K562 (cell line): Measurements from ENCODE around the gene SPATA20. TPM values are rescaled to one million over a fixed set of nuclear protein-coding genes. Genes with fewer than 3 reads are reported as not detected.

Experiments
- ATAC-seq: fragments of 200-7000 bp; cut with Tn5 transposase; 3 replicates; pipeline ENCODE4 v1.9.1; 2020; ENCODE audit warnings: moderate library complexity
- BruUV-seq: library from RNA; stranded (reverse); fragments of 400-500 nt; replicated peaks from 2 replicates; lab custom pipeline; 2021; lab: Mats Ljungman, UMichigan
- CTCF ChIA-PET: fragments of 300-600 bp; formaldehyde crosslinking; extraction: SDS; loops from one replicate; lab custom pipeline; 2021; ENCODE audit warnings: low intra/inter-chr PET ratio; lab: Yijun Ruan, JAX
- POLR2A ChIA-PET: fragments of 300-600, 350-650 bp; sonication (Branson Sonifier 250); formaldehyde crosslinking; extraction: SDS; loops from one replicate; lab custom pipeline; 2021; ENCODE audit warnings: antibody characterized with exemption, inconsistent platforms; lab: Yijun Ruan, JAX
- DNase-seq, 4 experiments: peaks; one replicate each; pipeline versions ENCODE4 v3.0.0 to v3.0.0-alpha.2; 2011 to 2018; ENCODE audit warnings: low spot score in 3 of 4, mixed read lengths in 3 of 4; ENCODE audit errors: extremely low read depth in 1 of 4
- FAIRE-seq: peaks from 2 replicates; lab custom pipeline; 2011; peaks lifted over from hg19 to GRCh38; lab: Jason Lieb, UNC
- H2AFZ ChIP-seq: 2 replicates; pipeline ENCODE4 v1.6.0; 2011; ENCODE audit warnings: low read depth, low read length, control low read depth, inconsistent platforms
- H3K27ac ChIP-seq: fragments of 200-600 bp; 3 replicates; pipeline ENCODE4 v1.8.0; 2011; ENCODE audit warnings: low read depth, mild to moderate bottlenecking, control low read depth, inconsistent platforms, low read length, moderate library complexity, mixed read lengths; ENCODE audit errors: extremely low read depth
- H3K27me3 ChIP-seq, 2 experiments: fragments of 300-600 bp in 1 of 2; 2 replicates in 1 of 2; 3 replicates in 1 of 2; pipeline versions ENCODE4 v1.6.0 to v1.8.0; 2011; ENCODE audit warnings: inconsistent platforms in 2 of 2, low read length in 2 of 2, mild to moderate bottlenecking in 1 of 2, mixed read lengths in 1 of 2, moderate library complexity in 1 of 2; ENCODE audit not compliant: control insufficient read depth in 2 of 2, insufficient read depth in 2 of 2
- H3K36me3 ChIP-seq: fragments of 300-600 bp; 3 replicates; pipeline ENCODE4 v1.8.0; 2011; ENCODE audit warnings: mild to moderate bottlenecking, low read length, inconsistent platforms; ENCODE audit not compliant: control insufficient read depth, insufficient read depth
- H3K4me1 ChIP-seq, 2 experiments: fragments of 200-600 bp in 1 of 2; replicated peaks in 1 of 2; 2 replicates in 1 of 2; 3 replicates in 1 of 2; pipeline versions ENCODE4 v1.5.1 to v1.8.0; 2011; ENCODE audit warnings: inconsistent platforms in 2 of 2, low read length in 2 of 2, mild to moderate bottlenecking in 1 of 2, mixed read lengths in 1 of 2, moderate library complexity in 1 of 2; ENCODE audit not compliant: control insufficient read depth in 2 of 2, insufficient read depth in 2 of 2
- H3K4me2 ChIP-seq: 2 replicates; pipeline ENCODE4 v1.6.1; 2011; ENCODE audit warnings: low read length, control low read depth, inconsistent platforms, mixed read lengths; ENCODE audit not compliant: insufficient read depth
- H3K4me3 ChIP-seq: fragments of 200-600 bp; sonication (generic), shearing (Covaris generic); 2 replicates; pipeline ENCODE4 v1.5.1; 2016; ENCODE audit warnings: control low read depth, inconsistent platforms
- H3K79me2 ChIP-seq: fragments of 200-600 bp; 3 replicates; pipeline ENCODE4 v1.8.0; 2011; ENCODE audit warnings: low read length, inconsistent platforms; ENCODE audit not compliant: control insufficient read depth, insufficient read depth
- H3K9ac ChIP-seq, 2 experiments: 2 replicates each; pipeline versions ENCODE4 v1.6.0 to v1.6.1; 2011; ENCODE audit warnings: low read depth in 2 of 2, low read length in 2 of 2, control low read depth in 1 of 2, inconsistent platforms in 1 of 2, mild to moderate bottlenecking in 1 of 2, mixed read lengths in 1 of 2; ENCODE audit not compliant: insufficient read depth in 1 of 2
- H3K9me1 ChIP-seq: one replicate; pipeline ENCODE4 v1.6.0; 2011; ENCODE audit warnings: inconsistent platforms, mild to moderate bottlenecking, low read length, moderate library complexity; ENCODE audit not compliant: control insufficient read depth, insufficient read depth
- H3K9me3 ChIP-seq: replicated peaks from 2 replicates; pipeline ENCODE4 v1.5.1; 2011; ENCODE audit warnings: low read depth, low read length, inconsistent platforms; ENCODE audit not compliant: control insufficient read depth, insufficient read depth
- H4K20me1 ChIP-seq: replicated peaks from 2 replicates; pipeline ENCODE4 v1.6.1; 2011; ENCODE audit warnings: low read length, inconsistent platforms, mixed read lengths; ENCODE audit not compliant: control insufficient read depth, insufficient read depth
- CAMTA2 ChIP-seq: fragments of 250-450 bp; sonication (Bioruptor Pico); conservative IDR thresholded peaks from 2 replicates; pipeline ENCODE4 v1.5.1; 2022
- CHD1 ChIP-seq: fragments of 200-600 bp; sonication (generic); IDR thresholded peaks from one replicate; pipeline ENCODE4 v1.6.1; 2012; ENCODE audit warnings: mild to moderate bottlenecking, moderate library complexity, low read length, inconsistent platforms
- HLTF ChIP-seq: fragments of 450-650 bp; IDR thresholded peaks from 2 replicates; pipeline ENCODE4 v1.6.1; 2016
- HMG20B ChIP-seq: fragments of 250-450 bp; sonication (Bioruptor Pico); IDR thresholded peaks from 2 replicates; pipeline ENCODE4 v1.5.0; 2021; ENCODE audit warnings: mild to moderate bottlenecking
- HMGXB4 ChIP-seq: sonication (generic); formaldehyde crosslinking; IDR thresholded peaks from 2 replicates; pipeline ENCODE4 v1.8.1; 2023; ENCODE audit warnings: mild to moderate bottlenecking, missing genetic modification reagents
- HNRNPK ChIP-seq: fragments of 200-400 bp; formaldehyde crosslinking; IDR thresholded peaks from one replicate; pipeline ENCODE4 v1.6.1; 2018; ENCODE audit warnings: mild to moderate bottlenecking, low read depth, low read length; ENCODE audit not compliant: poor library complexity, severe bottlenecking
- KDM1A ChIP-seq, 2 experiments: fragments of 450-650 bp; IDR thresholded peaks; 2 replicates each; pipeline ENCODE4 v1.6.1; 2016; ENCODE audit warnings: mild to moderate bottlenecking in 2 of 2
- LEF1 ChIP-seq: fragments of 450-650 bp; IDR thresholded peaks from 2 replicates; pipeline ENCODE4 v1.6.1; 2016; ENCODE audit warnings: mild to moderate bottlenecking
- MAFG ChIP-seq: fragments of 450-650 bp; conservative IDR thresholded peaks from 2 replicates; pipeline ENCODE4 v1.6.1; 2016; ENCODE audit warnings: missing genetic modification characterization, missing compliant biosample characterization
- MCM3 ChIP-seq: fragments of 450-650 bp; IDR thresholded peaks from 2 replicates; pipeline ENCODE4 v1.6.1; 2016
- POLR3G ChIP-seq: IDR thresholded peaks from 2 replicates; pipeline ENCODE4 v1.6.1; 2011; ENCODE audit not compliant: insufficient read length, insufficient replicate concordance; ENCODE audit errors: extremely low read depth
- RERE ChIP-seq: sonication (generic); formaldehyde crosslinking; IDR thresholded peaks from 2 replicates; pipeline ENCODE4 v1.8.0; 2023; ENCODE audit warnings: missing genetic modification reagents, mild to moderate bottlenecking, borderline replicate concordance
- SIX5 ChIP-seq, 2 experiments: IDR thresholded peaks; 2 replicates each; pipeline ENCODE4 v1.6.1; 2011; ENCODE audit warnings: low read length in 2 of 2, borderline replicate concordance in 1 of 2, low read depth in 1 of 2, mild to moderate bottlenecking in 1 of 2, moderate library complexity in 1 of 2; ENCODE audit not compliant: insufficient read depth in 1 of 2
- SRSF9 ChIP-seq: fragments of 200-400 bp; formaldehyde crosslinking; IDR thresholded peaks from 2 replicates; pipeline ENCODE4 v1.6.1; 2017; ENCODE audit warnings: low read depth, low read length, borderline replicate concordance
- STAT5B ChIP-seq: fragments of 250-450 bp; sonication (Bioruptor Pico); IDR thresholded peaks from 2 replicates; pipeline ENCODE4 v1.8.0; 2021; ENCODE audit warnings: mild to moderate bottlenecking, inconsistent platforms
- YBX1 ChIP-seq: fragments of 450-650 bp; IDR thresholded peaks from 2 replicates; pipeline ENCODE4 v1.7.1; 2016; ENCODE audit warnings: mild to moderate bottlenecking
- ZNF511 ChIP-seq: sonication (generic); formaldehyde crosslinking; IDR thresholded peaks from 2 replicates; pipeline ENCODE4 v1.8.0; 2022; ENCODE audit warnings: mild to moderate bottlenecking, missing genetic modification reagents
- ZNF583 ChIP-seq: fragments of 250-450 bp; sonication (Bioruptor Pico); IDR thresholded peaks from 2 replicates; pipeline ENCODE4 v1.4.0; 2020
- whole genome bisulfite sequencing: fragments of 100-300 bp; shearing (Covaris generic); methylation state at CpG from one replicate; pipeline ENCODE4 v1.1.6; 2016; ENCODE audit warnings: low coverage, mixed read lengths; ENCODE audit not compliant: insufficient coverage; ENCODE audit errors: missing lambda C conversion rate; 5-methylcytosine and 5-hydroxymethylcytosine counted together
- in situ Hi-C: fragments of 300-500 bp; cut with MboI; formaldehyde crosslinking; loops from 4 replicates; pipeline ENCODE4 v1.15.0; 2018; ENCODE audit warnings: inconsistent platforms, mixed read lengths
- intact Hi-C: fragments of 100-400 bp; cut with micrococcal nuclease; formaldehyde crosslinking; loops from 2 replicates; pipeline ENCODE4 v1.14.2; 2022
- polyA plus RNA-seq, 8 experiments: library from polyadenylated mRNA; depleted of rRNA in 4 of 8; stranded (reverse) in 5 of 8; unstranded in 3 of 8; fragments of >200 nt; fragmentation: Nextera tagmentation in 2 of 8; fragmentation: Illumina TruSeq in 1 of 8; extraction: Ambion mirVana in 2 of 8; extraction: Trizol in 1 of 8; gene quantifications; 2 replicates each; pipeline versions ENCODE4 v1.2.1 to v1.2.3, GENCODE V29; 2011 to 2014; ENCODE audit warnings: inconsistent platforms in 1 of 8, missing spikeins in 1 of 8
- total RNA-seq, 7 experiments: library from RNA; depleted of rRNA in 6 of 7; stranded (reverse); fragments of >200 nt in 6 of 7; fragmentation: Illumina TruSeq in 2 of 7; extraction: Trizol in 2 of 7; gene quantifications; 2 replicates each; pipeline versions ENCODE4 v1.2.1 to v1.2.3, GENCODE V29; 2011 to 2021; ENCODE audit warnings: low replicate concordance in 1 of 7

SPATA20 gene
- total and polyA plus RNA-seq, 9 of the 15 experiments (the other 6 are each of a cell fraction or from before 2014, with no cell fraction given), result 0.08 to 4.0 (median 1.5) TPM

- ChIA-PET POLR2A (no interaction called here), CTCF (no interaction called here)
- H3K4me2 ChIP-seq, result no peak overlapping the region
- 1% methylated on average over 10 of the region's 12 CpGs for whole genome bisulfite sequencing
- no peak overlapping the region for H2AFZ ChIP-seq
- peaks cover 20% of the 10 kb centered on the region for H4K20me1 ChIP-seq
- DNase-seq, result no peak
- no peaks in the 10 kb centered on the region for H3K79me2 ChIP-seq
- no TSS peak for BruUV-seq
- H3K27ac ChIP-seq, result no peak overlapping the region
- H3K4me1 ChIP-seq, result peaks cover 7 to 17% of the 10 kb centered on the region in 2 experiments; a peak in 3 of 5 replicates
- no peak overlapping the region for H3K4me3 ChIP-seq
- H3K36me3 ChIP-seq, result no peaks in the 10 kb centered on the region
- H3K27me3 ChIP-seq, result peaks cover 30 to 92% of the 10 kb centered on the region in 2 experiments; a peak in 4 of 5 replicates
- H3K9me3 ChIP-seq, result no peaks in the 10 kb centered on the region; the same call in 1 of the 2 replicates
- H3K9ac ChIP-seq, result no peak overlapping the region
- no peaks in the 10 kb centered on the region for H3K9me1 ChIP-seq
- no peak for FAIRE-seq
- ATAC-seq, result no peak
- in situ Hi-C loops, result no loop called here
- intact Hi-C loops, result no loop called here
- no peak for TF ChIP-seq HMG20B (CRISPR knock-in tag)
- TF ChIP-seq ZNF583 (CRISPR knock-in tag), result no peak
- no peak for TF ChIP-seq POLR3G
- TF ChIP-seq YBX1, result no peak
- no peak for TF ChIP-seq ZNF511
- no peak for TF ChIP-seq SIX5 (IDR thresholded peaks at IDR 0.05; ENCODE audit: borderline replicate concordance in 1 of 2, insufficient read depth in 1 of 2, low read depth in 1 of 2, low read length in 2 of 2)
- TF ChIP-seq HLTF, result no peak
- TF ChIP-seq MCM3, result no peak
- TF ChIP-seq SRSF9, result no peak
- TF ChIP-seq CAMTA2 (CRISPR knock-in tag), result no peak
- no peak for TF ChIP-seq HMGXB4 (CRISPR knock-in tag)
- no peak for TF ChIP-seq LEF1
- TF ChIP-seq KDM1A (IDR thresholded peaks at IDR 0.05), result no peak
- no peak for TF ChIP-seq MAFG (tag)
- TF ChIP-seq STAT5B (CRISPR knock-in tag), result no peak
- TF ChIP-seq CHD1, result no peak
- TF ChIP-seq RERE (CRISPR knock-in tag), result no peak
- no peak for TF ChIP-seq HNRNPK
Observed at GRCh38 chr17:50581316-50581715, 34.3 kb downstream of the SPATA20 start.
